GM12875 (cell line): ENCODE results near the gene GPR176.

Source experiments
- H3K4me3 ChIP-seq: one replicate; pipeline ENCODE4 v1.5.1; 2011; ENCODE audit warnings: low read depth, low read length, control low read depth
- TF ChIP-seq, protein P1 (sequence below): IDR thresholded peaks from 2 replicates; pipeline ENCODE4 v1.5.1; 2011; ENCODE audit warnings: low read depth, mild to moderate bottlenecking, control low read depth, inconsistent platforms, low read length, moderate library complexity, borderline replicate concordance; ENCODE audit not compliant: insufficient read depth

The GPR176 gene

DNA sequence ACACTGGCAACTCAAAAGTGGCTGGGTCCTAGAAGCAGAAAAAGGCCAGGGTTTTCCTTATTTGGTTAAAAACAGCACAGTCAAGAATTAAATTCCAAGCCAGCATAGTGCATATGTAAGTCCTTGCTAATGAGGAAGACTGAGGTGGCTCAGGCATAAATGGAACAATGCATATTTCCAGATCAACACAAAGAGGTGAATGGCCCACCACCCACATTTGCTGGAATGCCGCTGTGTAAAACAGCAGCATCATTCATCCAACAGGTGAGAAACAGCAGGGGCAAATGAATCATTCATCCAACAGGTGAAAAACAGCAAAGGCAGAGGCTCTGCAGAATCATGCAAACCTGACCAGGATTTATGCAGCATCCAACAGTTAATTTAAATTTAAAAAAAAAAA, 32.9 kb downstream of the GPR176 start:
- no peak overlapping the region for H3K4me3 ChIP-seq
- TF ChIP-seq, protein P1, sequence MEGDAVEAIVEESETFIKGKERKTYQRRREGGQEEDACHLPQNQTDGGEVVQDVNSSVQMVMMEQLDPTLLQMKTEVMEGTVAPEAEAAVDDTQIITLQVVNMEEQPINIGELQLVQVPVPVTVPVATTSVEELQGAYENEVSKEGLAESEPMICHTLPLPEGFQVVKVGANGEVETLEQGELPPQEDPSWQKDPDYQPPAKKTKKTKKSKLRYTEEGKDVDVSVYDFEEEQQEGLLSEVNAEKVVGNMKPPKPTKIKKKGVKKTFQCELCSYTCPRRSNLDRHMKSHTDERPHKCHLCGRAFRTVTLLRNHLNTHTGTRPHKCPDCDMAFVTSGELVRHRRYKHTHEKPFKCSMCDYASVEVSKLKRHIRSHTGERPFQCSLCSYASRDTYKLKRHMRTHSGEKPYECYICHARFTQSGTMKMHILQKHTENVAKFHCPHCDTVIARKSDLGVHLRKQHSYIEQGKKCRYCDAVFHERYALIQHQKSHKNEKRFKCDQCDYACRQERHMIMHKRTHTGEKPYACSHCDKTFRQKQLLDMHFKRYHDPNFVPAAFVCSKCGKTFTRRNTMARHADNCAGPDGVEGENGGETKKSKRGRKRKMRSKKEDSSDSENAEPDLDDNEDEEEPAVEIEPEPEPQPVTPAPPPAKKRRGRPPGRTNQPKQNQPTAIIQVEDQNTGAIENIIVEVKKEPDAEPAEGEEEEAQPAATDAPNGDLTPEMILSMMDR, result no peak

DNA sequence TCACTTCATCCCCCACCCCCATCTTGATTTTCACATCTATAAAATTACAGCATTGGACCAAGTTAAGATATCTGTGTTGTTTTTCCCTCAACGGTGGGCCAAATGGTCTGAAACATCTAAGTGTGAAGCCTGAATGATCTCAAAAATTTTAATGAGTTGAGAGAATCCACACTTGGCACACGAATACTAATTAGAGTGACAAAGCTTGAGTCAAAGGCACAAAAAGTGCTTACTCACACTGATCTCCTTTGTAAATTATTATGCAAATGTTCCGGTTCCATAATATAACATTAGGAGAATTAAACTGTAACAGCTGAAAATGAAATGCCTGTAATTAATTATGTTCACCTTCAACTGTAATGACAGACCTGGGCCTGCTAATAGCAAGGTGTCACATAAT, 33.6 kb downstream of the GPR176 start:
- H3K4me3 ChIP-seq, result no peak overlapping the region
- TF ChIP-seq, protein P1, result no peak

DNA sequence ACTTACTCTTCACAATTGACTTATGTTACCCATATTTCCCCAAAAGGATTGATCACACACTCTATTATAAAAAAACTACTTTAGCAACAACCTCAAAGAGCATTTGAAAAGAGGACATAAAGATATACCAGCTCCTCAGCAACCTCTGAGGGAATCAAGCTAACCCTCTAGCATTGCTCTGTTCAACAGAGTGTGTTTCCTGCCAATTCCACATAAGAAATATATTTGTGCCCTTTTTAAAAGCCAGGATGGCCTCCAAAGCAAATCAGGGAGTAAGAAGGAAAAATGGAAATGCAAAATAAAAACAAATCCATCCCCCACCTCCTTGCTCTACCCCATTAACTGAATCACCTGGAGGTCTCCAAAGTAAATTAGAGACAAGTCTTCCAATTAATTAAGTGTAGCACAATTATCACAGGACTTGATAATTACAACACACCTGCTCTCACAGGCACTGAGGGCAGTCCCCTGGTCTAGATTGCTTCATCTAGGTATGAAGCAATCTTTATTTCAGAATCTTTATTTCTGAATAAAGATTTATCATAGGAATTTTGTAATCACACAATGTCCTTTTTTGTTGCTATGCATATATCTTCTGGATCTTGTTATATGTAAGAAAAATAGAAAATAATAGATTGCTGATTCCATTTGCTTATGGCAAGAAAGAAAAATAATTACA, 34.8 kb downstream of the GPR176 start:
- no peak overlapping the region for H3K4me3 ChIP-seq
- TF ChIP-seq, protein P1, result no peak

DNA sequence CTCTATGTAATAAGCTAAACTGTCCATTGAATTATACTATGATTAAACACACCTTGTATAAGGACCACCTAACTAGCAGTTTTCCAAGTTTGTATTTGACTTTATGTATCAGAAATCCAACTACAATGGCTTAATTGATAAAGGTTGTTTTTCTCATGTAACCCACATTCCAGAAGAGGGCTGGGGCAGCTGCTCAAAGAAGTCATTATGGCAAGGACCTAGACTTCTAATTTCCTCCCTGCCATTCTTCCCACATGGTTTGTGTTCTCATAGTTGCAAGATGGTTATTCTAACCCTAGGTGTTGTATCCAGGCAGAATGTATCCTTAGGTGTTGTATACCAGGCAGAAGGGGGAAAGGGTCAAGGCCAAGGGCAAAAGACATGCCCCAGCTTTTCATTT, 35.7 kb downstream of the GPR176 start:
- H3K4me3 ChIP-seq, result no peak overlapping the region
- TF ChIP-seq, protein P1, result no peak

DNA sequence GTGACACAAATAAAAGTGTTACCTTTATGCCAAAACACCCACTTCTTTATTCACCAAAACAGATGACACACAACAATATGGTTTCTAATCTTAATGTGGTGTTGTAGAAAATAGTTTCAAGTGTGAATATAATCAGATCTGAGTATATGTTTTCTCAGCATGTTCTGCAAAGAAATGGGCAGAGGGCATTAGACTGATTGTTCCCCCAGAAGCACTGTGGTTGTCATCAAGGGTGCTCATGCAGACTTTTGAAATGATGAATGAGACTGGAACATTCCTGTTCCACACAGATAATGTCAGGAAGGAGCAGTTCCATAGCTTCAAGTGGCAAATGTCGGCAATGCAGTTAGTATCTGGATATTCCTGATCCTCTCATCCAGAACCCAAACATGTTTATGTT, 37.5 kb downstream of the GPR176 start:
- TF ChIP-seq, protein P1, result no peak
- H3K4me3 ChIP-seq, result no peak overlapping the region

DNA sequence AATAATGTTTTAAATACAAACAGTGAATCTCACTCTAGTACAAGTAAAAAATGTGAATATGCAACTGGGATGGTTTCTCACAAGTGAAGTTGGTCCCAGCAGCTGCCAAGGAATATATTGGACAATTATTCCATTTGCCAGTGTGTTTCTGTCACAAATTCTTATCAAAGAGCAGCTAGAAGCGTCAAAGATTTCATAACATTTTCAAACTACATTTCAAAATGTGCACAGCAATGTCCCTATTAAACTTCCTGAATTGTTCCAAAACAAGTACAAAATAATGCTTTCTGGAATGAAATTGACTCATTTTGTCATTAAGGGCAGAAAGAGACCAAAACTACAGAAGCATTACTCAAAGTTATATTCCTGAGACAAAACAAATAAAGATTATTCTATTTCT, 38.3 kb downstream of the GPR176 start:
- TF ChIP-seq, protein P1, result no peak
- no peak overlapping the region for H3K4me3 ChIP-seq

DNA sequence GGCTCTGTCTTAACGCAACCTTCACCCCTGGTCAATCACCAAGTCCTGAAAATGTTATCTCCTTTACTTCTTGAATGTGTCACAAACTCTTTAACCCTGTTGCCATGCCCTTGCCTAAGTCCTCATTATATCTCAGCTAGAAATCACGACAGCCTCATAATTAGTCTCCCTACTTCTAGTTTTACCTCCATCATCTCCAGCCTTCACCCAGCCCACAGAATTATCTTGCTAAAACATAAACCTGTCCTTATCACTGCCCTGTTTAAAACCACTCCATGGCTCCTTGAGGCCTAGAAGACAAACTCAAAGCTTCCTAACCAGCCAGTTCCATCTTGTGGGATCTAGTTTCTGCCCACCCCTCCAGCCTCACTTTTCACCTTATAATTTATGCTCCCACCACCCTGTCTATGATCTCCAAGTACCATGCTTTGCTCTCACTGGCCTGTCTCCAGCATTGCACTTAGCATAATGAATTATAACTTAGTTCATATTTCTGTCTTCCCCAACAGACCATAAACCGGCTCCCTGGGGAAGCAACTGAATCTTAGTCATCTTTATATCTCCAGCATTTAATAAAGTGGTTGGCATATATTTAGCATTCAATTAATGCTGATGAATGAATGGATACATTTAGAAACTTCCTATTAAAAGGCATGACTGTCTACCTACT, 39.2 kb downstream of the GPR176 start:
- no peak overlapping the region for H3K4me3 ChIP-seq
- TF ChIP-seq, protein P1, result no peak
